G401 (cell line): Measurements from ENCODE around the gene BMERB1. TPM values are rescaled to one million over a fixed set of nuclear protein-coding genes. Genes with fewer than 3 reads are reported as not detected.
"Not testable (repeated sequence)": the region's sequence is repeated elsewhere in the genome, so short reads cannot be mapped to it uniquely, and the experiment has no call there.

Experiments used
- DNase-seq: peaks from one replicate; pipeline ENCODE4 v3.0.0-alpha.2; 2015; ENCODE audit warnings: low spot score
- in situ Hi-C: cut with HindIII; loops from 2 replicates; pipeline ENCODE4 v1.10.0; 2016; ENCODE audit warnings: low sequenced_read_pairs, mixed read lengths
- total RNA-seq: library from RNA; depleted of rRNA; stranded (reverse); fragments of >200 nt; shearing (Covaris generic); gene quantifications from 2 replicates; pipeline ENCODE4 v1.2.3, GENCODE V29; 2014

The BMERB1 gene
- total RNA-seq, 1 experiment from 2014 or later = 32.9 TPM

DNA sequence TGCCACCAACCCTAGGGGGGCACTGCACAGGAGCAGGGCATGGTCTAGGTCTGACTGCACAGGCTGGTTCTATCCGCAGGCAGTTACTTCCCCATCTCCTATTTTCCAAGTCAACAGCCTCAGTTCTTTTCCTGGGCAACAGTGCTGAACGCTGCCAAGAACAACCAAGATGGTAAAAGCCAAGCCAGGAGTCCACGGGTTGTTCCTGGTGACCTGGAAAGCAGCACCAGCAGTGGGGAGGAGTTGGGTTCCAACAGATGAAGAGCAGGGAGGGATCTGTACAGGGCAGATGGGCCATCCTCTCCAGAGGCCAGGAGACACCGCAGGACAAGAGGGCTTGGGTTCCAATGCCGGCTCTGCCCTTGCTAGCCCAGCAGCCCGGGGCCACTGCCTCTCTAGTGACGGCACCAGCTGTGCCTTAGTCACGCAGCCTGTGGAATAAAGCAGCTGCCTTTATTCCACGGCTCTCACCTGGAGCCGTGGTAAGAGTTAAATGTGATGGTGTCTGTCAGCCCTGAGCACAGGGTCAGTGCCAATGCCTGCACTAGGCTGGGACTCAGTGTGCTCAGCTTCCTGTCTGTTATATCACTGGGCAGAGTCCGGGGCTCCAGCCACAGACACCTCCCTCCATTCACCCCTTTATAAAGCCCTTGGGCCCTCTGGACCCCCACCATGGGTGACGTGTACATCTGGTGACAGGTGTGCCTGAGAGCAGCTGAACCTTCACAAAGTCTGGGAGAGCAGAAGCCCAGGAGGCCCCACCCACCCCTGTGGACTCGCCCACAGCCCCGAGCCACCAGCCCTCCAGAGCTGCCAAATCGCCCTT, 163.6 kb downstream of the BMERB1 start:
- in situ Hi-C loops = no loop called here
- DNase-seq = peak; percentile 75

- DNase-seq = no peak
- in situ Hi-C loops = no loop called here
Observed at GRCh38 chr16:15598648-15599190, 164.3 kb downstream of the BMERB1 start.

DNA sequence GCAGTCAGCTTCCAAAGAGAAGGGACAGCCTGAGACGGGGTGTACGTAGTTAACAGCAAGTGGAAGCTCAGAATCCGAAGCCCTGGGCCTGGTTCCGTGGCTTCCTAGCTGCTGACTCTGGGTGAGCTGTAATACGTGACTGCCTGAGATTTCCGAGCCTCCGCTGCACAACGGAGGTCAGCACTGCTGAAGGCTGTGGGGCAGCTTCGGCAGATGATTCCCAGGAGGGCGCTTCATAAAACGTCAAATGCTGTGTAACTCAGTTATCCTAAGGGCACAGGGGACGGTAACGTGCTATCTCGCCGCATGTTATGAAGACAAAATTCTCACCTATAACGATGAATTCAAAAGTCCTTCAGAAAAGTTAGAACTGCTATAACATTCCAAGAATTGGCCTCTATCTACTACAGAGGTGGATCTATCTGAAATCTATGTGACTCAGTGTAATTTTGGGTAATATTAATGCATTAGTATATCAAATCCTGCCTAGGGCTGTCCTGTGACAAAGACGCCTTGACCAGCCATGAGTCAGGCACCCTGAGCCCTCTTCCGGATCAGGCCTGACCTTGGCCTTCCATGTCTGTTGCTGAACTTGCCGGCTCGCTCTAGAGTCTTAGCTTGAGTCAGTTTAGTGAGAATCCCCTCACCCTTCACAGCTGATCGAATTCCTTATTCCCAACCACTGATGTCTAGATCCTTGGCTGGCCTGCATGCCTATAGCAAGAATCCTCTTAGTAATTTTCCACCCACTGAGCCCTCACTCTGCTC, 165.1 kb downstream of the BMERB1 start:
- no peak for DNase-seq
- in situ Hi-C loops = no loop called here

DNA sequence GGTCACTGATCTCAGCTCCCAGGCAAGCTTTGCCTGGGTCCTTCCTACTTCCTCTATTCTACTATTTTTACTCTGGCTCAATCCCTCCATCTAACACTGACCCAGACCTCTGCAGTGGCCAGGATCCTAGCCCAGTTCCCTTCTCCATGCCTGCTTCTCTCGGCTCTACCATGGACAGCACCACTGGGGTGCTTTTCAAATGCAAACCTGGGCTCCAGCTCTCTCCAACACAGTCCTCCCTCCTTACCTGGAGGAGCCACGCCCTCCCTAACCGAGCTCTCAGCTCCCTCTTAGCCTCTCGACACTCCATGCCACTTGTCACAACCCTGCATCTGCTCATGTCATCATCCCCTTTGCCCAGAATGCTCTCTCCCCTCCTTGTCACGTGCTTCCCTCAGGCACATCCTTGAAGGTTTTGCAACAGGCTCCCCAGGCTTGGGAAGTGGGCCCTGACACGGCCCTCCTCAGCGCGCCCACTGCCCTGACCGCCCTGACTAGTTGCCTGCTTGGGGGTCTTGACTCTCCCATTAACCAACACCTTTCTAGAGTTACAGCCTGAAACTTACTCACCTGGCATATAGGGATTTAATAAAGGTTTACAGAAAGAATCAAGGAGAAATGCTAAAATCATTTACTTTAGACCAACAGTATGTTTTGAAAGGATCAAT, 167.0 kb downstream of the BMERB1 start:
- in situ Hi-C loops = no loop called here
- no peak for DNase-seq

DNA sequence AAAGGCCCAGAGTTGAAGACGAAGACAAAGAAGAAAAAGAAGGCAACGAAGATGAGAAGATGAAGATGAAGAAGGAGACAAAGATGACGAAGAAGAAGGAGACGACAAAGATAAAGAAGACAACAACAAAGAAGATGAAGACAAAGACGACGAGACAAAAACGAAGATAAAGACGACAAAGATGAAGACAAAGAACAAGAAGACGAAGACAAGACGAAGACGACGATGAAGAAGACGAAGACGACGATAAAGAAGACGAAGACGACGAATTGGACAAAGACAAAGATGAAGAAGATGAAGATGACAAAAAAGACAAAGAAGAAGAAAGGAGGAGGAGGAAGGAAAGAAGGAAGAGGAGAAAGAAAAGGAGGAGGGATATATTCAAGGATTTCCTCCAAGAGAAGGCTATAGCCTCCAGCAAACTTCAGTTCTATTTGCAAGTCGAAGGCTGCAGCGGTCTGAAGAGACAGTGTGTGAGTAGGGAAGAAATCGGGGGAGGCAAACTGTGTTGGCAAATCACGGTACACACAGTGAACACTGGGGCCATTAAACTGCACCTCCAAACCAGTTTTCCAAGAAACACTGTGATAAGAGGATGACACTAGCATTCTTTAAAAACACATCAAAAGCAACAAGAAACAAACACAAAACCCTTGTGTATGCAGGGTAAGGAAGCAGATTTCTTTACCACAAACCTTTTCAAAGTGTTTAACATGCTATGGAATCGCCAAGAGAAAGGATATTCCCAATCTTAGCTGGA, 168.1 kb downstream of the BMERB1 start:
- DNase-seq = no peak
- in situ Hi-C loops = no loop called here

GRCh38 chr16:15604460-15605440, 170.4 kb downstream of the BMERB1 start:
- in situ Hi-C loops = no loop called here
- DNase-seq = peak; percentile 46

- in situ Hi-C loops = no loop called here
- DNase-seq = no peak
Observed at GRCh38 chr16:15605839-15606517, 171.6 kb downstream of the BMERB1 start.

GRCh38 chr16:15606518-15607220, 172.3 kb downstream of the BMERB1 start:
- DNase-seq = no peak
- in situ Hi-C loops = no loop called here

DNA sequence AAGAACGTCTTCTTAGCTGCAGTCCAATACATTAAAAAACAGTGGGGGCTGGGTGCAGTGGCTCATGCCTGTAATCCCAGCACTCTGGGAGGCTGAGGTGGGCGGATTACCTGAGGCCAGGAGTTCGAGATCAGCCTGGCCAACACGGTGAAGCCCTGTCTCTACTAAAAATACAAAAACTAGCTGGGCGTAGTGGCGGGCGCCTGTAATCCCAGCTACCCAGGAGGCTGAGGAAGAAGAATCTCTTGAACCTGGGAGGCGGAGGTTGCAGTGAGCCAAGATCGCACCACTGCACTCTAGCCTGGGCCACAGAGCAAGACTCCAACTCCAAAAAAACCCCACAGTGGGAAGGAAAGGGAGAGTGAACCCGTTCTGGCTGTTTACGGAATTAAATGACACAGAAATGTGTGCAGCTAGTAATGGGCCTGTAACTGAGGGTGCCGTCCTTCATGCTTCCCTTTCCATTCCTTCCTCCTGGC, 172.9 kb downstream of the BMERB1 start:
- in situ Hi-C loops = not testable (repeated sequence)

DNA sequence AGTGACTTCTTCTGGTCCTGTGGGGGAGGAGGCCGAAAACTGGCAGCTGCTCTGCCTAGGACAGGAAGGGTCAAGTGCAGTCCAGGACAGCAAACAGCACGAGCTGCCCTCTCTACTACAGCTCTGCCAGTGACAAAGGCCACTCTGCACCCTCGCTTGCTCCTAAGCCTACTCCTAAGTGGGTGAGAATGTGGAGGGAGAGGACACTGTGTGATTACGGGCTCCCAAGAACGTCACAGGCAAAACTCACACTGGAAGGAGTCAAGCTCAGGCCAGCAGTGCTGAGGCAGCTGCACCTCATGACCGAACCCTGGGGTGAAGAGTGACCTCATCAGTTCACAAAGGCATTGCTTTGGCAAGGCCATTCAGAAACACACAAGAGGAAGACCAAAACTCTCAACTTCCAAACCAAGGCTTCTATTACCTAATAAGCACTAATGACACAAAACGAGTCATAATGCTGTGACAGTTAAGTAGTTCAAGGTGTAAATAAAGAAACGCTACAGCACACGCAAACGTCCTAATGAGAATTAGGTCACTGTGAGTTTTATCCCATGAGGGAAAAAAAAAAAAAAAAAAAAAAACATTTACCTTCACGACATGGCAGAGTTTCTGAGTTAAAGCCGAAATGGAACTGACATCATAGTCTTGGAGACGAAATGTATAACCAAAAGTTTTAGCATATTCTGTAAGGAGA, 173.5 kb downstream of the BMERB1 start:
- DNase-seq = no peak
- in situ Hi-C loops = no loop called here

More for the DNA sequence above, 172.9 kb downstream of the BMERB1 start:
- not testable (repeated sequence) for DNase-seq

DNA sequence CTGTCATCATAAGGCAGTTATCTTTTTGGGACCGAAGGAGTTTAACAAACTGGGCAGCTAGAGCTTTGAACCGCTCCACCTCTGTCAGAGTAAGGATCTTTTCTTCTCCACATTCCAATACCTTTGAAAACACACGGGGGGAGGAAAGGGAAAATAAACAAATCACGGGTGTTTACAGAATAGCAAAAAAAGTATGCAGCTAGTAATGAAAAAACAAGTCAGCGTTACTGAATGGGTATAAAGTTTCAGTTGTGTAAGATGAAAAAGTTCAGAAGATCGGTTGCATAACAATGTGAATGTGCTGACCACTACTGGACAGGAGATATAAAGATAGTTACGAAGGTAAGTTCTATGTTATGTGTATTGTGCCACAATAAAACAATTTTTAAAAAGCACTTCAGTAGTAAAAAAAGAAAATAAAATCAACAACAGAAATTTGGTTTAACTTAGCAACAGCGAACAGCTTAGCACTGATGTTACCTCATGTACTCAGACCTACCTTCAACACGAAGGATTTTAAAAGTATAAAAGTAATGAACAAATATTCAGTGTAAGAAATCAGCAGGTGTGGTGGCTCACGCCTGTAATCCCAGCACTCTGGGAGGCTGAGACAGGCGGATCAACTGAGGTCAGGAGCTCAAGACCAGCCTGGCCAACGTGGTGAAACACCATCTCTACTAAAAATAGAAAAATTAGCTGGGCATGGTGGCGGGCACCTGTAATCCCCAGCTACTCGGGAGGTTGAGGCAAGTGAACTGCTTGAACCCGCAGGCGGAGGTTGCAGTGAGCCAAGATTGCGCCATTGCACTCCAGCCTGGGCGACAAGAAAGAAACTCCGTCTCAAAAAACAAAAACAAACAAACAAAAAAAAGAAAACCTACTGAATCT, 174.3 kb downstream of the BMERB1 start:
- no peak for DNase-seq
- in situ Hi-C loops = no loop called here

DNA sequence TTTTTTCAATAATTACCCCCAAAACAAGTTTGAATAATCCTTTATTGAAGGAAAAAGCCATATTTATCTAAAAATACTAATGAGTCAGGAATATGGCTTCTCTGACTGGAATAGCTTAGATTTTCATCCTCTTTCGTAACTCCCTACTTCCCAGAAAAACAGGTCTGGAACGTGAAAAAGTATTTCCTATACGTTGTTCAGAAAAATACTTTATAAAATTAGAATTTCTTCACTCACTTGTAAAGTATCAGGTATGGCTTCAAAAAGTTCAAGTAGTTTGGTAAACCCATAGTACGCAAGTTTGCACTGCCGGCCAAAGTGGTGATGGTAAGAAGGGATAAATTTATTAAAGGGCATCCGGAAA, 174.9 kb downstream of the BMERB1 start:
- DNase-seq = no peak
- in situ Hi-C loops = no loop called here

DNA sequence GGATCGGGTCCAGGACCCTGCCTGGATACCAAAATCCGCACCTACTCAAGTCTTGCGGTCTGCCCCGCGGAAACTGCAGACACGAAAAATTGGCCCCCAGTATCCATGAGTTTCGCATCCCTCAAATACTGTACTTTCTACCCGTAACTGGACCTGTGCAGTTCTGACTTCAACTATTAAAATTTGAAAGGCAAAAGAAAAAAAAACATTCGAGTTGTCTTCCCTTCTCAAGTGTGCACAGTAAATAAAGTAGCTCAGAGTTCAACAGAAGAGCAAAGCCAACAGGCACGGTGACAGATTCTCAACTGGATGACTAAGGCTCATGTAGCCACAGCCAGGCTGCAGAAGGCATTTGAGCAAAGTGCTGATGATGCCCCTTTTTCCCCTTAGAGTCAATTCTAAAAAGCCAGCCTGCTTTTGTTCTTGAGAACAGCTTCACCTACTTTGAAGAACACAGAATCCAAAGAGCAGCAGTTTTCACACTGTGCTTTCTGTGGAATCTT, 176.0 kb downstream of the BMERB1 start:
- in situ Hi-C loops = no loop called here
- no peak for DNase-seq

- DNase-seq = no peak
- in situ Hi-C loops = no loop called here
Observed at GRCh38 chr16:15611610-15612009, 177.2 kb downstream of the BMERB1 start.

- no peak for DNase-seq
- in situ Hi-C loops = no loop called here
Observed at GRCh38 chr16:15613676-15614075, 179.3 kb downstream of the BMERB1 start.
